MCF 10A (cell line): ENCODE results near the gene STT3B. TPM values are rescaled to one million over a fixed set of nuclear protein-coding genes. Genes with fewer than 3 reads are reported as not detected.

ENCODE experiments used
- BruUV-seq: library from RNA; stranded (reverse); fragments of 400-500 nt; replicated peaks from 2 replicates; lab custom pipeline; 2021; lab: Mats Ljungman, UMichigan
- CTCF ChIA-PET: fragments of 300-600 bp; sonication (Branson Sonifier 250); formaldehyde crosslinking; extraction: SDS; loops from one replicate; lab custom pipeline; 2021; ENCODE audit warnings: antibody characterized with exemption, inconsistent platforms; lab: Yijun Ruan, JAX
- POLR2A ChIA-PET: fragments of 300-600, 350-650 bp; sonication (Branson Sonifier 250); formaldehyde crosslinking; extraction: SDS; loops from one replicate; lab custom pipeline; 2020; ENCODE audit warnings: antibody characterized with exemption, inconsistent platforms; lab: Yijun Ruan, JAX
- DNase-seq: peaks from one replicate; pipeline ENCODE4 v3.0.0-alpha.2; 2018; ENCODE audit not compliant: unreplicated experiment
- H3K27ac Mint-ChIP-seq: one replicate; pipeline ENCODE4 v1.8.0; 2022; ENCODE audit warnings: mild to moderate bottlenecking, low read depth, mixed read lengths; ENCODE audit not compliant: unreplicated experiment
- H3K27me3 Mint-ChIP-seq: one replicate; pipeline ENCODE4 v1.8.0; 2022; ENCODE audit warnings: mixed read lengths; ENCODE audit not compliant: insufficient read depth, unreplicated experiment
- H3K36me3 Mint-ChIP-seq: one replicate; pipeline ENCODE4 v1.8.0; 2022; ENCODE audit warnings: mild to moderate bottlenecking, moderate library complexity, mixed read lengths; ENCODE audit not compliant: insufficient read depth, unreplicated experiment
- H3K4me1 Mint-ChIP-seq: one replicate; pipeline ENCODE4 v1.8.0; 2022; ENCODE audit warnings: mixed read lengths; ENCODE audit not compliant: insufficient read depth, unreplicated experiment
- H3K4me3 Mint-ChIP-seq: one replicate; pipeline ENCODE4 v1.8.0; 2022; ENCODE audit warnings: mild to moderate bottlenecking, moderate library complexity, mixed read lengths; ENCODE audit not compliant: unreplicated experiment
- H3K9me3 Mint-ChIP-seq: one replicate; pipeline ENCODE4 v1.8.0; 2022; ENCODE audit warnings: mixed read lengths; ENCODE audit not compliant: unreplicated experiment
- CTCF ChIP-seq: fragments of 200-600 bp; IDR thresholded peaks from one replicate; pipeline ENCODE4 v1.8.0; 2022; ENCODE audit warnings: antibody characterized with exemption, mild to moderate bottlenecking; ENCODE audit not compliant: unreplicated experiment
- intact Hi-C: fragments of 100-400 bp; cut with micrococcal nuclease; formaldehyde crosslinking; loops from 2 replicates; pipeline ENCODE4 v1.14.1; 2022
- total RNA-seq: library from RNA; stranded (reverse); gene quantifications from 2 replicates; pipeline ENCODE4 v1.2.3, GENCODE V29; 2022

STT3B gene
- total RNA-seq, 1 experiment from 2014 or later: 118 TPM

DNA sequence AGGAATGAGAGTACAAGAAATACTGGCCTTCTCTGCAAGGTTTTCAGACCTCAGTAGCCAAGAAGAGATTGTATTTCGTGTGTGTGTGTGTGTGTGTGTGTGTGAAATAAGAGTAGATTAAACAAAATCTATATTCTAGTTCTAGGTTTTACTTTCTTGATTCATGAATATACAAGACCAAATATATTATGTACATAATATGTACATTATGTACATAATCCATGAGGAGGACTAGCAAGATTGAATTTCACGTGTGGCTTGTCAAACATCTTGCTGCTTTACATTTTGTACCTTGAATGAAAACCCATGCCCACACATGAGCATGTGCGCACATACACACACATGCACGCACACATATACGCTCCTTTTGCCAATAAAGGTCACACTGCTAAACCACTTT is 18.2 kb upstream of the STT3B start:
- H3K9me3 Mint-ChIP-seq: no peaks in the 10 kb centered on the region
- intact Hi-C loops: no loop called here
- H3K4me1 Mint-ChIP-seq: no peaks in the 10 kb centered on the region
- no peak overlapping the region for H3K27ac Mint-ChIP-seq
- no peaks in the 10 kb centered on the region for H3K36me3 Mint-ChIP-seq
- ChIA-PET CTCF (interaction anchor here (0.6 kb wide), 1 partner anchor 219 kb away, joined by 5 read pairs; no protein-coding TSS in a partner anchor), POLR2A (no interaction called here)
- no peak for DNase-seq
- BruUV-seq: no TSS peak
- H3K4me3 Mint-ChIP-seq: no peak overlapping the region
- no peak for TF ChIP-seq CTCF
- H3K27me3 Mint-ChIP-seq: peaks cover 11% of the 10 kb centered on the region

DNA sequence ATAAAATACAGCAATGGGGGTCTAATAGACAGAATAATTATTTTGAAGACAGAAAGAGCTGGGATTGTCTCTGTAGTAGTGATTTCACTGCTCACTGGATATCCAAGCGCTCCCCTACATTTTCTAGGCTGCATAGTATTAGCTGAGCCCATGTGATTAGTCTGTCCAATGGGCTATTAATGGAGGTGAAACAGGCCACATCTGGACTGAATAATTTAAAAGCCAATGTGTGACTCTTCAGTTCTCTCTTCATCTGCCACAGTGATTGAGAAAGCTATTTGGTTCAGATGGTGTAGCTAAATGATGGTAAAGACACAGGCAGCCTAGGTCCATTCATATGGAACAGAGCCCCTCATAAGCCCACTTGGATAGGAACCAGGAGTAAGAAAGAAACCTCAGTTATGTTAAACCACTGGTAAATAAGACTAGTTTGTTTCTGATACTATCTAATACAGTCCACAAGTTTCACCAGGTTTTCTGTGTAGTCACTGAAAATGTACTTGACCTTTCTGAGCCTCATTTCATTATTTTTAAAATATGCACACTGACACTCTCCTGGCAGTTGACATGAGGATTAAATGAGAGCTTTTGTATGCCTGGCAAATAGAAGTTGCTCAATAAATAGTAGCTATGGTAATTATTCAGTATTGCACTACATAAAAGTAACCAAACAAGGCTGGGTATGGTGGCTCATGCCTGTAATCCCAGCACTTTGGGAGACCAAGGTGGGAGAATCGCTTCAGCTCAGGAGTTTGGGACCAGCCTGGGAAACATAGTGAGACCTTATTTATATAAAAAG is 17.0 kb upstream of the STT3B start:
- Mint-ChIP-seq H3K36me3 (no peaks in the 10 kb centered on the region), H3K4me1 (no peaks in the 10 kb centered on the region), H3K4me3 (no peak overlapping the region), H3K27ac (no peak overlapping the region), H3K27me3 (peaks cover under 1% of the 10 kb centered on the region), H3K9me3 (no peaks in the 10 kb centered on the region)
- DNase-seq: no peak
- intact Hi-C loops: no loop called here
- ChIA-PET POLR2A (interaction anchor here (1.2 kb wide), 1 partner anchor 14 kb away, joined by 4 read pairs; no protein-coding TSS in a partner anchor), CTCF (interaction anchor here (0.7 kb wide), 1 partner anchor 18 kb away, joined by 3 read pairs; the partner anchor contains the start of gene STT3B)
- no peak for TF ChIP-seq CTCF
- BruUV-seq: no TSS peak

- Mint-ChIP-seq H3K27me3 (no peaks in the 10 kb centered on the region), H3K4me1 (no peaks in the 10 kb centered on the region), H3K36me3 (no peaks in the 10 kb centered on the region), H3K9me3 (no peaks in the 10 kb centered on the region), H3K27ac (no peak overlapping the region), H3K4me3 (no peak overlapping the region)
- intact Hi-C loops: no loop called here
- ChIA-PET CTCF (interaction anchor here (0.6 kb wide), 1 partner anchor 306 kb away, joined by 4 read pairs; no protein-coding TSS in a partner anchor), POLR2A (interaction anchor here (1.9 kb wide), 1 partner anchor 15 kb away, joined by 5 read pairs; no protein-coding TSS in a partner anchor)
- no TSS peak for BruUV-seq
- no peak for TF ChIP-seq CTCF
- no peak for DNase-seq
Measured at GRCh38 chr3:31516757-31517156, 16.0 kb upstream of the STT3B start.

DNA sequence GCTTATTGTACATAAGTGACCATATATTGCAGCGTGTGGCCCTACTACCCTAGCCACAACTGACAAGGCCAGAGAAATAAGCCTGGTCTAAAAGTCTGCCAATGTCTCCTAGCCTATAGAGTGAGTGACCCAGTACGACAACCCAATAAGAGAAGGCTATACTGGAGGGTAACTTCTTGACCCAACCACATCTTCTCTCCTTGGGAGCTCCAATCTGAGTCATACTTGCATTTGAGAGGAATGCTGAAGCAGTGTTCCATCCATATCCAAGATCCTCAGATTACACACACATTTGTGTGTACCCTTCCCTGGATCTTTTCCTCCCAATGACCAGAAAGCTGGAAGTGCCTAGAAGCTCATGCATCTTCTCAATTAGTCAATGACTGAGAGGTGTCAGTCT is 11.3 kb upstream of the STT3B start:
- no peak overlapping the region for H3K4me3 Mint-ChIP-seq
- no TSS peak for BruUV-seq
- intact Hi-C loops: no loop called here
- POLR2A ChIA-PET: interaction anchor here (3.6 kb wide), 1 partner anchor 11 kb away, joined by 29 read pairs; the partner anchor contains the start of gene STT3B
- CTCF ChIA-PET: interaction anchor here (0.6 kb wide), 1 partner anchor 1514 kb away, joined by 3 read pairs; no protein-coding TSS in a partner anchor
- no peak overlapping the region for H3K27ac Mint-ChIP-seq
- DNase-seq: no peak
- H3K4me1 Mint-ChIP-seq: no peaks in the 10 kb centered on the region
- no peaks in the 10 kb centered on the region for H3K27me3 Mint-ChIP-seq
- H3K36me3 Mint-ChIP-seq: no peaks in the 10 kb centered on the region
- TF ChIP-seq CTCF: no peak
- no peaks in the 10 kb centered on the region for H3K9me3 Mint-ChIP-seq
